CD4-positive, alpha-beta T cell treated with Interleukin-1 beta for 1 hour (primary cell): ENCODE data around the gene WDR55.
"Not testable (repeated sequence)": the region's sequence is repeated elsewhere in the genome, so short reads cannot be mapped to it uniquely, and the experiment has no call there.

Experiments used
- DNase-seq, 2 donors: peaks; one replicate each; pipeline ENCODE4 v3.0.0-alpha.2; 2020 to 2022

The WDR55 gene, protein sequence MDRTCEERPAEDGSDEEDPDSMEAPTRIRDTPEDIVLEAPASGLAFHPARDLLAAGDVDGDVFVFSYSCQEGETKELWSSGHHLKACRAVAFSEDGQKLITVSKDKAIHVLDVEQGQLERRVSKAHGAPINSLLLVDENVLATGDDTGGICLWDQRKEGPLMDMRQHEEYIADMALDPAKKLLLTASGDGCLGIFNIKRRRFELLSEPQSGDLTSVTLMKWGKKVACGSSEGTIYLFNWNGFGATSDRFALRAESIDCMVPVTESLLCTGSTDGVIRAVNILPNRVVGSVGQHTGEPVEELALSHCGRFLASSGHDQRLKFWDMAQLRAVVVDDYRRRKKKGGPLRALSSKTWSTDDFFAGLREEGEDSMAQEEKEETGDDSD

DNA sequence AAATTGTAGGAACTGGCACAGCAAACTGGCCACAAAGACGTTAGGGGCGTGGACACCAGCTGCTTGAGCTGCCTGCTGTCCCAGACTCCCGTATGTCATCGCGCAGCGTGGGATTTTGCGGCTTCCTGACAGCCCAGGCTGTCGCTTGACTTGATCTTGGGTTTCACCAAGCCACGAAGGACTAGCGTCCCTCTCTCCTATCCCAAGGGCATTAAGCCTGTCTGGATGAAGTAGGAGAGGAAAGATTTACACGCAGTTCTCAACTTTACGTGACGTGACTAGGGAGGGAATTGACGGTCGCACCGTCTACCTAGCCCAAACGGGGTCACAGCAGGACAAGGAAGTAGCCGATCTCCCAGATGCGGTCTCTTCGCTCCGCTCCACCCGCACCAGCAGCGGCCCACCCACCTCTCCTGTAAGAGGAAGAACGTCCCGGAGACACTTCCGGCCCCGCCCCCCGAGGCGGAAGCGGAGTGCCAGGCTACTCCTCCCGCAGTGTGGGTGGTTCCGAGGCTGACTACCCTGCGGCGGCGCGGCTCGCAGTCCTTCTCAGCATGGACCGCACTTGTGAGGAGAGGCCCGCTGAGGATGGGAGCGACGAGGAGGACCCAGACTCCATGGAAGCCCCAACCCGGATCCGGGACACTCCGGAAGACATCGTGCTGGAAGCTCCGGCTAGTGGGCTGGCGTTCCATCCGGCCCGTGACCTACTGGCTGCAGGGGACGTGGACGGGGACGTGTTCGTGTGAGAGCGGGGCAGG is at the start of gene WDR55:
Gene WDR55 (plus strand): TSS at position 546 of the 761 bp plus-strand sequence. CDS start 9 bp downstream, at position 555.
- DNase-seq, result peak; percentile 94 to 95

DNA sequence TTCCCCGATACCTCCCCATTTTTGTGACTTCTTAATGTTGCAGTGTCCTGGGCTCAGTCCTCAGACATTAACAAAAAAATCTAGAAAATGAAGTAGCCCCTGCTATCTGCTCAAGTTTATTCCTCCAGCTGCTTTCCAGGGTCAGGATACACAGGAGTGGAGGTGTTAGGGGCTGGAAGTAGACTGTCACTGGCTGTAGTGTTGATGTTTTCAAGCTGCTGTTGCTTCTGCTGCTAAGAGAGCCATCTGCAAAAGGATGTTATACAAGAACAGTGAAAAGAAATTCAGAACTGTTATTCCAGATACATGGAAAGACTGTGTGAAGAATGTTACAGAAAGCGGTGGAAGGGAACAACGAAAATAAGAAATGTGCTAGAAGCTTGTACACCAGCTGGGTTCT is 42.4 kb upstream of the WDR55 start:
- DNase-seq, result no peak

DNA sequence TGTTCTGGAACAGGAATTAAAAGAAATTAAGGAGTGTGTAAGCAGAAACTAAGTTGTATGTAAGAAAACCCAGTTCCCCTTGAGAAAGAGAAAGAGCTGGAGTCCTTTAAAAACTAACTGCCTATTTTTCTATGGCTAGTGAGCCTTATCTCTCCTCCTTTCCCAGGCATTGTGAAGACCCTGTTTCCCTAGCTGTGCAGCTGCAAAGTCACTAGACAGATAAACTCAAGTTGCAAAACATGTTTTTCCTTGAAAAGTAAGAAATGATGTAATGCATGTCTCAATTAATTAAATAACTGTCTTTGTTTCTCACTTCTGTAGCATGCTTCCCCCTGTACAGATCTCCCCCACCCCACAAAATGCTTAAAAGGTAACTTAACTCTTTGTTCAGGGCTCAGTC is 41.6 kb upstream of the WDR55 start:
- DNase-seq, result not testable (repeated sequence)

DNA sequence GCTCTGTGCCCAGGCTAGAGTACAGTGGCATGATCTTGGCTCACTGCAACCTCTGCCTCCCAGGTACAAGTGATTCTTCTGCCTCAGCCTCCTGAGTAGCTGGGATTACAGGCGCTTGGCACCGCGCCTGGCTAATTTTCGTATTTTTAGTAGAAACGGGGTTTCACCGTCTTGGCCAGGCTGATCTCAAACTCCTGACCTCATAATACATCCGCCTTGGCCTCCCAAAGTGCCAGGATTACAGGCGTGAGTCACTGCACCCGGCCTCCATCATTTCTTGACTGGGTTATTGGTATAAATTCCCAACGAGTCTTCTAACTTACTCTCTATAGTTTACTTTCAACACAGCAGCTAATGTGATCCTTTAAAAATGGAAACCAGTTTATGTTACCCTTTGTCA is 39.8 kb upstream of the WDR55 start:
- not testable (repeated sequence) for DNase-seq

DNA sequence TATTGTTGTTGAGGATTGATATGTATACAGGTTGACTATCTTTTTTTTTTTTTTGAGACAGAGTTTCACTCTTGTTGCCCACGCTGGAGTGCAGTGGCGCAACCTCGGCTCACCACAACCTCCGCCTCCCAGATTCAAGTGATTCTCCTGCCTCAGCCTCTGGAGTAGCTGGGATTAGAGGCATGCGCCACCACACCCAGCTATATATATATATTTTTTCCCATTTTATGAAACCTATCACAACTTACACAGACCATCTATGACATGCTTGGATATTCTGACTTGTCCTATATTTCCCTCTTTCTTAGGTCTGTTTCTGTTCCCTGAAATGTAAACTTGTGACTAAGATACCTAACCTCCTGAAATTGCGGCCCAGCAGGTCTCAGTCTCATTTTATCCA is 36.7 kb upstream of the WDR55 start:
- DNase-seq, result no peak

DNA sequence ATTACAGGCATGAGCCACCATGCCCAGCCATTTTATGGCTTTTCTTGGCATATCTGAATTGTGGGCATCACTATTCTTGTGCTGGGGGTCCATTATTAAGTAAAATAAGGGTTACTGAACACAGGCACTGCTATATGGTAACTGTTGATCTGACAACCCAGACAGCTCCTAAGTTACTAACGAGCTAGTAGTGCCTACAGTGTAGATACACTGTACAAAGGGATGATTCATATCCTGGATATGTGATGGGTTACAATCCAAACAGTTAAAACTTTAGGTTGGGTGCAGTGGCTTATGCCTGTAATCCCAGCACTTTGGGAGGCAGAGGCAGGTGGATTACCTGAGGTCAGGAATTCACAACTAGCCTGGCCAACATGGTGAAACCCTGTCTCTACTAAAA is 36.0 kb upstream of the WDR55 start:
- no peak for DNase-seq

DNA sequence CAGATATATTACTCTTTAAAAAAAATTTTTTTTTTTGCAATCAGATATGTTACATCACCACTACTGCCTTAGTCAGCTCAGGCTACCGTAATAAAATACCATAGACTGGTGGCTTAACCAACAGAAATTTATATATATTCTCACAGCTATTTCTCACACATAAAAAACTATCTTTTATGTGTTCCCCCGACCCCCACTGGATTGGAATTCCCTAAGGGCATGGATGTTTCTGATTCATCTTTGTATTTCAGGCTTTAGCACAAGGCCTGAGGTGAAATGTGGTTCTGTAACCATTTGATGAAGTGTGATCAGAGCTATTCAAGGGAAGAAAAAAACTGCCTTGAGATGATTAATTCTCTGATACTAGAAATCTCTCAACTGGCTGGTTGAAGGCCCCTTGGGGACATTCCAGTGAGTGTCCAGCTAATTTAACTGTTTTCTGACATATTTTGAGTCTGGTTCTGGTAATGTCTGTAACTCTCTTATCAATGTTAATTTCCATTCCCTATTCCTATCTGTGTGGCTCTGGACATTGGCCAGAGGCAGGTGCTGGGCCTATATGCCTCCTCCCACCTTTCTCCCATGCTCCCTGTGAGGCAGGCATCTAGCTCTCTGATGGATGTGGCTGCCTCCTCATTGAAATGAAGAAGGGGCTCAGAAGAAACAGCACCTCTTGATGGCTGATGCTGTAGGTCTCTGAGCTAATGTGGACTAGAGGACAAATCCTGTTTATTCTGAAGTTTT is 34.2 kb upstream of the WDR55 start:
- no peak for DNase-seq

DNA sequence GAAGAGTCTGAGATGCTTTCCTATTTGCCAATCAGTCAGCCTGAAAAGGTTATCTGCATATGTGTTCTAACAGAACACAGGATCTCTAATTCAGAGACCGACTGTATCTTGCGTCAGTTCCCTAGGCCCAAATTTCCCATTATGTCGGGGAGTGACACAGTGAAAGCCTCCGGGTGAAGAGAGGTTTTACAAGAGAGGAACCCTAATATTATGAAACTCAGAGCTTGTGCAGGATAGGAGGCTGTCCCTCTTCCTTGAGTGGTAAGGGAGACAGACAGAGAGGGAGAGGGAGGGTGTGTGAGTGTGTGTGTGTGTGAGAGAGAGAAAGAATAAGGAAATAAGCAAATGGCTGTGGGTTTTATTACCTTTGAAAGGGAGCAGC is 33.7 kb upstream of the WDR55 start:
- peak in 1 of 2 donors; percentile 47 for DNase-seq

DNA sequence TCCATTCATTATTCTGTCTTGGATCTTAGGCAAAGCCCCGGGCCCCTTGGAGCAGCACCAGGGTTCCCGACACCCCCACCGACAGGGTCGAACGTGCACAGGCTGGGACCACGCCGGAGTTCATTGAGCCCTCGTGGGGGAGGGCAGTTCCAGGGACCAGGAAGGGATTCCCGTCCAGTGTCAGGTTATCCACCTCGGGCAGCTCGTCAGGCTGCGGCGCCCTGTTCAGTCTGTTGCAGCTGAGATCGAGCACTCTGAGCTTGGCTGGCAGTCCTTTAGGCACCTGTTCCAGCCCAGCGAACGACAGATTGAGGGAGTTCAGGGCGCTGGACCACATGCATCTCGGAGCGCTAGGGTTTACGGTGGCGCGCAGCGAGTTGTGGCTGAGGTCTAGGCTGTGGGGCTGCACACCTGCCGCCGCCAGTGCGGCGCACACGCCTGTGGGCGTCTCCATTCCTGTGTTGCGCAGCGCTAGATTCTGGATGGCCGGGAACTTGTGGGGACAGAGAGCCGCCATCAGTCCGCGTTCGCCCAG is 32.8 kb upstream of the WDR55 start:
- DNase-seq, result peak; percentile 25

DNA sequence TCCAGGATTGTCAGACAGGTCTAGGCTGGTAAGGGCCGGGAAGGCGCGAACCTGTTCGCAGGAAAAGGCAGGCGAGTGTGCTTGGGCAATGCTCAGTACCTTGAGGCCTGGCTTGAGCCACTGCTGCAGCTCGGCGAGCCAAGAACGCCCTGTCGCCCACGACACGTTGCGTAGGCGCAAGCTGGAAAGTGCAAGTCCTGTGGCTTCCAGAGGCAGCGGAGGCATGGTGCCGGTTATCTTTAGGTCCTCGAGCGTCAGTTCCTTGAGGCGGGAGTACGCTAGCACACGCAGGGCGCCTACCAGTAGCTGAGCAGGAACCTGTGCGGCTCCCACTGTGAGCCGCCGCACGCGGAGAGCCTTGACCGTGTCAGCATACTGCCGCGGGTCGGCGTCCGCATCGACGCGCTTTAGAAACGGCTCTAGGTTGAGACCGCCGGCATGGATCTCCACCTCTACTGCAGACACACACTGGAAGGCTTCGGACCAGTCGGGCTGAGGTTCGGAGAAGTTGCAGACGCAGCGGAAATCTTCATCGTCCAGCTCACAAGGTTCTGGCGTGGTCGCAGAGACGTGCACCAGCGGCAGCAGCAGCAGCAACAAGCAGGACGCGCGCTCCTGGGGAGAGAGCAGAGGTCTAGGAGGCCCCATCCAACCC is 32.2 kb upstream of the WDR55 start:
- peak; percentile 49 to 52 for DNase-seq

DNA sequence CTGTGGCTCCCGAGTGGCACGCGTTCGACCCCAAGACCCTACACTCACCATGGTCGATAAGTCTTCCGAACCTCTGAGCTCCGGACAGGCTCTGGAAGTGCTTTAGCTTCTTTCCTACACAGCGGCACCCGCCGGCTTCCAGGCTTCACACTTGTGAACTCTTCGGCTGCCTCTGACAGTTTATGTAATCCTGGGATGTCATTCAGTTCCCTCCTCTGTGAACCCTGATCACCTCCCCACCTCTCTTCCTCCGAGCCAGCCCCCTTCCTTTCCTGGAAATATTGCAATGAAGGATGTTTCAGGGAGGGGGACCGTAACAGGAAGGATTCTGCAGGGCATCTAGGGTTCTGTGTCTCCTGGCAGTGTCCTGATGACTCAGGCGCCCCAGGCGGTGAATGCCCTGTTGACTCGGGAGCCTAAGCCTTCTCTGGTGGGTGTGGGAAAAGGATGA is 31.7 kb upstream of the WDR55 start, which contains the start of gene CD14:
Gene CD14 (minus strand): TSS at position 155 of the 451 bp plus-strand sequence. CDS start 104 bp downstream, at position 51.
- DNase-seq, result peak; percentile 11 to 62

DNA sequence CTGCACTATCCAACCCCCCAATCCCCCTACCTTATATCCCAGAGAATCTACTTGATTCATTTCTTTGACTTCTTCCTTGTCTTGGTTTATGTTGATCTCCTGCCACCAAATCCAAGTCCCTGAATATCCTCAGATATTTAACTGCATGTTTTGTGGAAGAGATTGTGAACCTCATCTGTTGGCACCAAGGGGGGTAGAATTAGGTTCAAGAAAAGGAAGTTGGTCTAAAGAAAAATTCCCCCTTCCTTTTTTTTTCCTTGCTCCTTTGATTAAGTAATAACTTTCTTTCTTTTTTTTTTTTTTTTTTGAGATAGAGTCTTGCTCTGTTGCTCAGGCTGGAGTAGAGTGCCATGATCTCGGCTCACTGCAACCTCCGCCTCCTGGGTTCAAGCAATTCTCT is 31.2 kb upstream of the WDR55 start:
- DNase-seq, result no peak

DNA sequence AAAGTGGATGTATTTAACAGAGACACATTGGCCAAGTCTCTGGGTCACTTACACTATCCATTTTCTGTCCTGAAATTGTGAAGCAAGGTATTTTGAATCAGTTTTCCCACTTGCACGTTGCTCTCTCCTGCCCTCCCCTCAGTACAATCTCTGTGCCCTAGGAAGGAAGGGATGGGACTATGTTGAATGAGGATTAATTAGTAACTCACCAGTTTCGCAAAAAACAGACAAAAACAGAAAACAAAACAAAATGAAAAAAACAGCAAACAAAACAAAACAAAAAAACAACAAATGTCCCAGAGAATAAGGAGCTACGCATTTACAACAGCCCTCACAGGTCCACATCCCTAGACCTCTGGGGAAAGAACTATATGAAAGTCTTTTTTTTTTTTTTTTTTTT is 30.6 kb upstream of the WDR55 start:
- no peak for DNase-seq

DNA sequence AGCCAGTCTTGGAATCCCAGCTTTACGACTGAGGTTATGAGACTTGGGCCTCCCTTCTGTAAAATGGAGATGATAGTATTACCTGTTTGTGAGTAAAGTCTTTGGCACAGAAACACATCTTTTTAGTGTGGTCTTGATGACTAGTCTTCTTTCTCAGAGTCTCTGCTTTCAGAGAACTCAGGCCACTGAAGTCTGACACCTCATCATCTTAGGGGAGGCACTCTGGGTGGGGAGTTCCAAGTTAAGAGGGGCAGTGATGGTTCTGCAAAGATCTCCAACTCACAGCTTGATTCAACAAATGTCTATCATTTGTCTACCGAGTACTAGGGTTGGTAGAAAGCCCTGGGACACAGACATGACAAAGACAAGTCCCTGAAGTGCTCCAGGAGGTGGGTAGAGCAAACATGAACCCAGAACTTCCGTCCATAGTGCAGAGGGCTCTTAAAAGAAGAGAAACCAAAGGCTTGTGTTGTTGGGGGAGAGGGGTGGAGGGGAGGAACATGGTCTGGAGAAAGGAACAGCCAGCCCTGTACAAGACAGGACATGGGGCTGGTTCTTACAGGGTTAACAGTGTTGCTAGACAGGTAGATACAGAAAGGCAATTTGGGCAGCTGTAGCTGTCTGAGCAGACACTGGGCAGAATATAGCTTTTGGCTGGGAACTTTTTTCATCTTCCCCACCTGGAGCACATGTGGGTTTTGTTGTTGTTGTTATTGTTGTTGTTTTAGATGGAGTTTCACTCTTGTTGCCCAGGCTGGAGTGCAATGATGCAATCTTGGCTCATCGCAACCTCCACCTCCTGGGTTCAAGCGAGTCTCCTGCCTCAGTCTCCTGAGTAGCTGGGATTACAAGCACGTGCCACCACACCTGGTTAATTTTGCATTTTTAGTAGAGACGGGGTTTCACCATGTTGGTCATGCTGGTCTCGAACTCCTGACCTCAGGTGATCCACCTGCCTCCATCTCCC is 29.1 kb upstream of the WDR55 start:
- DNase-seq, result no peak

DNA sequence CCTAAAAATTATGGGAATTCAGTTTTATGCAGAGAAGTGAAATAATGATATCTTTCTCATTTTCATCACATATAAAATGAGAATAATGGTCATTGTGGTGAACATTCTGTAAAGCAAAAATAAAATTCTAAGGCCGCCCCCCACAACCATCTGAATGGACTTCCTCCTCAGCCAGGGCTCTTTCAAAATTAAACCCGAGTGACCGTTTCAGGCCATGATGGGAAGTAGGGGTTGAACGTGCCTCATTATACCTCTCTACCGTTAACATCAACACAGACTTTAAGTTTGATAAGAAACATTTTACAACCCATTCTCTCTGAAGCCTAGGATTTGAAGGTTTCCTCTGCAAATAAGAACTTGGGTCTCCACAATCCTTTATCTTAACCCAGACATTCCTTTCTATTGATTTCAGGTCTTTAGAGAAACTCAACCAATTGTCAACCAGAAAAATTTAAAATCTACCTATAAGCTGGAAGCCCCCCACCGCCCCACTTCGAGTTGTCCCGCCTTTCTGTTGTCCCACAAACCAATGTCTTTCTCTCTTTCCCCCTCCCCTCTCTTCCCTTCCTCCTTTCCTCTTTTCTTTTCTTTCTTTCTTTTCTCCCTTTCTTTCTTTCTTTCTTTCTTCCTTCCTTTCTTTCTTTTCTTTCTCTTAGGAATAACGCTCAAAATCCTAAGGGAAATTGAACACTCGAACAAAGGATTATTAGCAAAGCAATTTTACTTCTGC is 27.2 kb upstream of the WDR55 start:
- no peak for DNase-seq

DNA sequence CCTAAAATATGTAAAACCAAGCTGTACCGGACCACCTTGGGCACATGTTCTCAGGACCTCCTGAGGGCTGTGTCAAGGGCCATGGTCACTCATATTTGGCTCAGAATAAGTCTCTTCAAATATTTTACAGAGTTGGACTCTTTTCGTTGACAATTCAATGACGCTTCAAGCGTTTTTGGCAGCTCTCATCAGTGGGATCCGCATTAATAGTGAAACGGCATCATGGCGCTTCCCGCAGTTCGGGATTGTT is 25.9 kb upstream of the WDR55 start:
- DNase-seq, result not testable (repeated sequence)

DNA sequence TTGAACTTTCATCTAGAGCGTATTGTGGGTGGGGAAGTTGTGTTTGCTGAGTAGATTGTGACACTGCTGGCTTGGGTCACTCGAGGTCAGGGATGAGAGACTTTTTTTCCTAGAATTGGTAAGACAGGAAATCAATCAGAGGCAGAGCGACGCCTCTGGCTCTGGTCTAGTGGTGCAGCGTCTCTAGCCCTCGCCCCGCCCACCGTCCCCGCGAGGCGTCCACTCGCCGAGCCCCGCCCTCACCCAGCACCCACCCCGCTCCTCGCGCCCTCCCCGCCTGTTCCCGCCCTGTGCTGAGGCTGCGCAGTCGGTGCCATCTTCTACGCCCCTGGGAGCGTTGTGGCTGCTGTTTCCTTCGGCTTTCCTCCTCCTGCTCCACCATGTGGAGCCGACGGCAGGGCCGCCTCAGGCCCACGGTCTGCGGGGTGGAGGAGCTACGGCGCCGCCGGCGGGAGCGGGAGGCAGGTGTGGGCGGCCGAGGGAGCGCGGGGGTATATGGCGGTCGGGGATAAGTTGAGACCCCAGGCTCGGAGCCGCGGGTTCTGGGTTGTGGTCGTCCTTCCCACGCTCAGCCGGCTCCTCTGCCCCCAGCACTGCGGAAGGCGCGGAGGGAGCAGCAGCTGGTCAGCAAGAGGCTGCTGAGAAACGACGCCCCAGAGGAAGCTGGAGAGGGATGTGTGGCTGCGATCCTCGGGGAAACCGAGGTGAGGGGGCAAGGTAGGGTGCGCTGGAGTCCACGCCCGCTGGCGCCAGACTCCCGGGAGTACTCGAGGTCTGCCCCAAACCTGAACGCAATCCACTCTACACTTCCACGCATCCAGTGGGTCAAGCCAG is 25.3 kb upstream of the WDR55 start, which contains the start of gene TMCO6:
Gene TMCO6 (plus strand): TSS at position 304 of the 834 bp plus-strand sequence. CDS start 77 bp downstream, at position 381.
- peak; percentile 96 to 97 for DNase-seq

DNA sequence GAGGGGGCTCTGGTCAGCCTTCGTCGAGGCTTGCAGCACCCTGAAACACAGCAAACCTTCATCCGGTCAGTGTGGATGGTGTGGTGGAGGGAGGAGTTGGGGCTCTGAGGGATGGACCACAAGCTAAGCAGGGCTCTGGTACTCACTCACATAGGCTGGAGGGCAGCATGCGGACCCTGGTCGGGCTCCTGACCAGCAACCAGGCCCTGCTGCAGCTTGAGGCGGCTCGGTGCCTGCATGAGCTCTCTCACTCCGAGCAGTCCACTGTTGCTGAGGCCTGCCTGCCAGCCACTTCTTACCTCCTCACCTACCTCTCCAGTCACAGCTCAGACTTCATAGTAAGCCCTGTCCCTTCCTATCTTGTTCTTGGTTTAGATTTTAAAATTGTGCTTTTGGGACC is 23.0 kb upstream of the WDR55 start:
- DNase-seq, result no peak

DNA sequence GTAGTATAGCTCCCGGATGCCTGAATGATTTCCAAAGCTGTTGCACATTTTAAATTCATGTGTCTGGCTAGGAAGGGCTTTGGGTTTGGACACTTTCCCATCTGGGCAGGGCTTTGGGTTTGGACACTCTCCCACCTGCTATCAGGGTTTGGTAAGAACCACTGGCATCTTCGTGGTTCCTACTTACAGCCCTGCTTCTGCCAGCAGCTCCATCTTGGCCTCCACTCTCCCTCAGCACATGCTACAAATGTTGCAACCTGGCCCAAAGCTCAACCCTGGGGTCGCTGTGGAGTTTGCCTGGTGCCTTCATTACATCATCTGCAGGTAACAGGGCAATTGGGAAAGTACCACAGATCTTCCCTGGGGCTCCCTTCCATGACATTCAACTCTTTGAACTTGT is 22.0 kb upstream of the WDR55 start:
- no peak for DNase-seq

DNA sequence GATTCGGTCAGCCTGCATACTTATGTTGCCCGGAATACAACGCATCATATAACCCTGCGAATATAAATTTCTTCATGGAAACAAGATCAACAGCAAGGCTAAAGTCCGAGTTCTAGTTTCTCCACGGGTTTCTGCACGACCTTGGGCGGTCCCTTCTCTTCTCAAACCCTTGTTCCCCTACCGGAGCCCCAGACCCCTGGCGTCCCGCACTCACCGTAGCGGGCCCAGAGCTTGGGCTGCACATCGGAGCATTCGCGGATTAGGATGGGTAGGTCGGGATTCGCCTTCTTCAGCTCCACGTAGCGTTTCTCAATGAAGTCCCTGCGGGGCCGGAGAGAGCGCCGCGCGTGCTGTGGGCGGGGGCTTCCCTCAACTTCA is 17.7 kb upstream of the WDR55 start:
- no peak for DNase-seq
